Endothelial cell (in vitro differentiated cells): ENCODE results near the gene CREB5. TPM values are rescaled to one million over a fixed set of nuclear protein-coding genes. Genes with fewer than 3 reads are reported as not detected.

ENCODE experiments used
- DNase-seq: peaks from one replicate; pipeline ENCODE4 v3.0.0; 2021; ENCODE audit warnings: low spot score
- H3K27ac Mint-ChIP-seq: one replicate; pipeline ENCODE4 v1.8.0; 2021; ENCODE audit warnings: mixed read lengths, inconsistent platforms; ENCODE audit not compliant: unreplicated experiment
- H3K27me3 Mint-ChIP-seq: one replicate; pipeline ENCODE4 v1.8.0; 2021; ENCODE audit warnings: mild to moderate bottlenecking, moderate library complexity, mixed read lengths, inconsistent platforms; ENCODE audit not compliant: unreplicated experiment
- H3K36me3 Mint-ChIP-seq: one replicate; pipeline ENCODE4 v1.8.0; 2021; ENCODE audit warnings: mild to moderate bottlenecking, low read depth, mixed read lengths, inconsistent platforms; ENCODE audit not compliant: unreplicated experiment
- H3K4me1 Mint-ChIP-seq: one replicate; pipeline ENCODE4 v1.8.0; 2021; ENCODE audit warnings: mild to moderate bottlenecking, mixed read lengths, inconsistent platforms; ENCODE audit not compliant: unreplicated experiment
- H3K4me3 Mint-ChIP-seq: one replicate; pipeline ENCODE4 v1.8.0; 2021; ENCODE audit warnings: mild to moderate bottlenecking, mixed read lengths, inconsistent platforms; ENCODE audit not compliant: unreplicated experiment
- H3K9me3 Mint-ChIP-seq: one replicate; pipeline ENCODE4 v1.8.0; 2021; ENCODE audit warnings: mixed read lengths, inconsistent platforms; ENCODE audit not compliant: unreplicated experiment
- CTCF ChIP-seq: fragments of 200-600 bp; sonication (generic); IDR thresholded peaks from one replicate; pipeline ENCODE4 v1.5.0; 2021; ENCODE audit warnings: antibody characterized with exemption; ENCODE audit not compliant: unreplicated experiment
- total RNA-seq: library from RNA; stranded (reverse); fragmentation: NEBNext Ultra II Directional; extraction: Animal tissue kit (Norgen Biotek cat#: 25700); gene quantifications from one replicate; pipeline ENCODE4 v1.2.1, GENCODE V29; 2021; ENCODE audit not compliant: unreplicated experiment

The CREB5 gene
- total RNA-seq, 1 donor from 2014 or later, result 5.6 TPM

GRCh38 chr7:28792858-28793257 is 380.5 kb downstream of the CREB5 start:
- no peak for TF ChIP-seq CTCF
- Mint-ChIP-seq H3K4me1 (no peaks in the 10 kb centered on the region), H3K4me3 (no peak overlapping the region), H3K9me3 (no peaks in the 10 kb centered on the region), H3K27me3 (peaks cover 2% of the 10 kb centered on the region), H3K36me3 (no peaks in the 10 kb centered on the region), H3K27ac (no peak overlapping the region)
- no peak for DNase-seq

GRCh38 chr7:28793381-28794085 is 381.2 kb downstream of the CREB5 start:
- H3K4me3 Mint-ChIP-seq, result no peak overlapping the region
- H3K9me3 Mint-ChIP-seq, result no peaks in the 10 kb centered on the region
- H3K4me1 Mint-ChIP-seq, result no peaks in the 10 kb centered on the region
- no peaks in the 10 kb centered on the region for H3K36me3 Mint-ChIP-seq
- TF ChIP-seq CTCF, result no peak
- DNase-seq, result no peak
- H3K27ac Mint-ChIP-seq, result no peak overlapping the region
- peaks cover 2% of the 10 kb centered on the region for H3K27me3 Mint-ChIP-seq

GRCh38 chr7:28798274-28798673 is 386.0 kb downstream of the CREB5 start:
- no peaks in the 10 kb centered on the region for H3K27me3 Mint-ChIP-seq
- DNase-seq, result no peak
- H3K9me3 Mint-ChIP-seq, result no peaks in the 10 kb centered on the region
- no peaks in the 10 kb centered on the region for H3K4me1 Mint-ChIP-seq
- H3K27ac Mint-ChIP-seq, result no peak overlapping the region
- no peaks in the 10 kb centered on the region for H3K36me3 Mint-ChIP-seq
- H3K4me3 Mint-ChIP-seq, result no peak overlapping the region
- no peak for TF ChIP-seq CTCF

- no peak for TF ChIP-seq CTCF
- Mint-ChIP-seq H3K4me3 (no peak overlapping the region), H3K36me3 (no peaks in the 10 kb centered on the region), H3K27ac (no peak overlapping the region), H3K9me3 (no peaks in the 10 kb centered on the region), H3K27me3 (no peaks in the 10 kb centered on the region), H3K4me1 (no peaks in the 10 kb centered on the region)
- DNase-seq, result no peak
Measured at GRCh38 chr7:28799619-28800018, 387.3 kb downstream of the CREB5 start.

- Mint-ChIP-seq H3K4me1 (no peaks in the 10 kb centered on the region), H3K27ac (no peak overlapping the region), H3K27me3 (no peaks in the 10 kb centered on the region), H3K4me3 (no peak overlapping the region), H3K36me3 (no peaks in the 10 kb centered on the region), H3K9me3 (no peaks in the 10 kb centered on the region)
- no peak for DNase-seq
- TF ChIP-seq CTCF, result no peak
Measured at GRCh38 chr7:28800150-28800549, 387.8 kb downstream of the CREB5 start.
